ENCODE measurements around the gene CIP2A. TPM values are rescaled to one million over a fixed set of nuclear protein-coding genes. Genes with fewer than 3 reads are reported as not detected.
A peak's percentile ranks its signal among the peaks of the same experiment; 100 is the strongest.

Gene CIP2A
- polyA plus RNA-seq, 1 donor from 2014 or later = 29.3 TPM

DNA sequence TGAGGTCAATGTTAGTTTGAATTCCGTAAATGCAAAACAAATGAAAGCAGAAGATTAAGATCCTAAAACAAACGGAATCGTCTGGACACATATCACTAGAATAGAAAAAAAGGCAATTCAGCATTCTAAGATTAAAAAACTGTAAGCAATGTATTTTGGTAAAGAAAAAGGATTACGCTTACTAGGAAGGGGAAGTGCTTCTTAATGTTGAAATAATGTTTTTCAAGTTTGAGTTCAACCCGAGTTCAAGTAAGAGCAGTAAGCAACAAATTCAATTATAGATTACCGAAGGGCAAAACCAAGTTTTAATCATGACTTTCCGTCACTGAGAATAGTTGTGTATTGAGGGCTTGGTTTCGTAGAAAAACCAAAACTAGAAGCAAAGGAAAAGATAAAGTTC lies 637 bp downstream of the CIP2A start:
- H3K9me2 ChIP-seq (ENCODE audit: insufficient read depth, low read length) = no peaks in the 10 kb centered on the region
- H3K79me2 ChIP-seq (replicated peaks; ENCODE audit: insufficient read depth, low read length) = peaks cover 63% of the 10 kb centered on the region
- H3K4me3 ChIP-seq (ENCODE audit: low read length) = peak overlapping the region; percentile 80
- no peaks in the 10 kb centered on the region for H3K9me3 ChIP-seq (ENCODE audit: low read length)
- no peaks in the 10 kb centered on the region for H3K36me3 ChIP-seq (ENCODE audit: insufficient read depth, low read length)
- no peak overlapping the region for H2AFZ ChIP-seq (ENCODE audit: low read depth, low read length)
- H3F3A ChIP-seq (ENCODE audit: insufficient read depth, low read length, poor library complexity, severe bottlenecking) = no peaks in the 10 kb centered on the region
- TF ChIP-seq POLR2AphosphoS5 (IDR thresholded peaks at IDR 0.05) (no peak), SMC3 (conservative IDR thresholded peaks at IDR 0.05; ENCODE audit: poor library complexity) (no peak)
- TF ChIP-seq, protein P1, sequence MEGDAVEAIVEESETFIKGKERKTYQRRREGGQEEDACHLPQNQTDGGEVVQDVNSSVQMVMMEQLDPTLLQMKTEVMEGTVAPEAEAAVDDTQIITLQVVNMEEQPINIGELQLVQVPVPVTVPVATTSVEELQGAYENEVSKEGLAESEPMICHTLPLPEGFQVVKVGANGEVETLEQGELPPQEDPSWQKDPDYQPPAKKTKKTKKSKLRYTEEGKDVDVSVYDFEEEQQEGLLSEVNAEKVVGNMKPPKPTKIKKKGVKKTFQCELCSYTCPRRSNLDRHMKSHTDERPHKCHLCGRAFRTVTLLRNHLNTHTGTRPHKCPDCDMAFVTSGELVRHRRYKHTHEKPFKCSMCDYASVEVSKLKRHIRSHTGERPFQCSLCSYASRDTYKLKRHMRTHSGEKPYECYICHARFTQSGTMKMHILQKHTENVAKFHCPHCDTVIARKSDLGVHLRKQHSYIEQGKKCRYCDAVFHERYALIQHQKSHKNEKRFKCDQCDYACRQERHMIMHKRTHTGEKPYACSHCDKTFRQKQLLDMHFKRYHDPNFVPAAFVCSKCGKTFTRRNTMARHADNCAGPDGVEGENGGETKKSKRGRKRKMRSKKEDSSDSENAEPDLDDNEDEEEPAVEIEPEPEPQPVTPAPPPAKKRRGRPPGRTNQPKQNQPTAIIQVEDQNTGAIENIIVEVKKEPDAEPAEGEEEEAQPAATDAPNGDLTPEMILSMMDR (IDR thresholded peaks at IDR 0.05; ENCODE audit: poor library complexity, severe bottlenecking) = no peak
- H3K27me3 ChIP-seq (ENCODE audit: insufficient read depth, low read depth, low read length) = no peaks in the 10 kb centered on the region
- peak overlapping the region; percentile 63 for H3K4me2 ChIP-seq (ENCODE audit: low read length)
- H4K20me1 ChIP-seq (ENCODE audit: insufficient read depth) = no peaks in the 10 kb centered on the region
- no peak overlapping the region for H3K27ac ChIP-seq (ENCODE audit: low read length)
- peak overlapping the region; percentile 91 for H3K9ac ChIP-seq (ENCODE audit: low read length)

DNA sequence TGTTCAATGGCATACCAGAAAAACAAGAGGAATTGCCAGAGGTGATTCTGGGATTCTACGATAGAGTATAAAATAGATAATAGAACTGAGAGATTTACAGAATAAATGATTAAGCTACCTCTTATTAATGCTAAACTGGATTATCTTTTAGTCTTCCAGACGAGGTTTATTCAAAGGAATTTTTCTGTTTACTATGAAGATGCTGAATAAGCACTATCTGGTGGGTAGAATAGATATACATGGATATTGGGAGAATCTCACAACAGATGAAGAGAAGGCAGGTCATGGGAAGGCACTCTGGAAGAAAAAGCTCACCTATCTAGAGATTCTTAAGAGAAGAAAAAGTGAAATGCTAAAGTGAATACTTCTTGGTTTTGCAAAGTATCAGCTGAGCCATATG lies 11.2 kb downstream of the CIP2A start:
- H3K79me2 ChIP-seq (replicated peaks; ENCODE audit: insufficient read depth, low read length) = no peaks in the 10 kb centered on the region
- H3K9me2 ChIP-seq (ENCODE audit: insufficient read depth, low read length) = no peaks in the 10 kb centered on the region
- no peaks in the 10 kb centered on the region for H3K36me3 ChIP-seq (ENCODE audit: insufficient read depth, low read length)
- H3K9me3 ChIP-seq (ENCODE audit: low read length) = no peaks in the 10 kb centered on the region
- H4K20me1 ChIP-seq (ENCODE audit: insufficient read depth) = no peaks in the 10 kb centered on the region
- H3F3A ChIP-seq (ENCODE audit: insufficient read depth, low read length, poor library complexity, severe bottlenecking) = no peaks in the 10 kb centered on the region
- no peak overlapping the region for H3K4me2 ChIP-seq (ENCODE audit: low read length)
- TF ChIP-seq TAF1 (IDR thresholded peaks at IDR 0.05; ENCODE audit: low read depth) (no peak), SMC3 (conservative IDR thresholded peaks at IDR 0.05; ENCODE audit: poor library complexity) (no peak), MXI1 (conservative IDR thresholded peaks at IDR 0.05; ENCODE audit: poor library complexity, severe bottlenecking) (no peak), POLR2AphosphoS5 (IDR thresholded peaks at IDR 0.05) (no peak), EZH2 (IDR thresholded peaks at IDR 0.05; ENCODE audit: borderline replicate concordance, insufficient read depth, low read length, poor library complexity, severe bottlenecking) (no peak), RAD21 (conservative IDR thresholded peaks at IDR 0.05) (no peak), EP300 (conservative IDR thresholded peaks at IDR 0.05; ENCODE audit: poor library complexity, severe bottlenecking) (no peak)
- TF ChIP-seq, protein P1 (IDR thresholded peaks at IDR 0.05; ENCODE audit: poor library complexity, severe bottlenecking) = no peak
- TF ChIP-seq, protein P2, sequence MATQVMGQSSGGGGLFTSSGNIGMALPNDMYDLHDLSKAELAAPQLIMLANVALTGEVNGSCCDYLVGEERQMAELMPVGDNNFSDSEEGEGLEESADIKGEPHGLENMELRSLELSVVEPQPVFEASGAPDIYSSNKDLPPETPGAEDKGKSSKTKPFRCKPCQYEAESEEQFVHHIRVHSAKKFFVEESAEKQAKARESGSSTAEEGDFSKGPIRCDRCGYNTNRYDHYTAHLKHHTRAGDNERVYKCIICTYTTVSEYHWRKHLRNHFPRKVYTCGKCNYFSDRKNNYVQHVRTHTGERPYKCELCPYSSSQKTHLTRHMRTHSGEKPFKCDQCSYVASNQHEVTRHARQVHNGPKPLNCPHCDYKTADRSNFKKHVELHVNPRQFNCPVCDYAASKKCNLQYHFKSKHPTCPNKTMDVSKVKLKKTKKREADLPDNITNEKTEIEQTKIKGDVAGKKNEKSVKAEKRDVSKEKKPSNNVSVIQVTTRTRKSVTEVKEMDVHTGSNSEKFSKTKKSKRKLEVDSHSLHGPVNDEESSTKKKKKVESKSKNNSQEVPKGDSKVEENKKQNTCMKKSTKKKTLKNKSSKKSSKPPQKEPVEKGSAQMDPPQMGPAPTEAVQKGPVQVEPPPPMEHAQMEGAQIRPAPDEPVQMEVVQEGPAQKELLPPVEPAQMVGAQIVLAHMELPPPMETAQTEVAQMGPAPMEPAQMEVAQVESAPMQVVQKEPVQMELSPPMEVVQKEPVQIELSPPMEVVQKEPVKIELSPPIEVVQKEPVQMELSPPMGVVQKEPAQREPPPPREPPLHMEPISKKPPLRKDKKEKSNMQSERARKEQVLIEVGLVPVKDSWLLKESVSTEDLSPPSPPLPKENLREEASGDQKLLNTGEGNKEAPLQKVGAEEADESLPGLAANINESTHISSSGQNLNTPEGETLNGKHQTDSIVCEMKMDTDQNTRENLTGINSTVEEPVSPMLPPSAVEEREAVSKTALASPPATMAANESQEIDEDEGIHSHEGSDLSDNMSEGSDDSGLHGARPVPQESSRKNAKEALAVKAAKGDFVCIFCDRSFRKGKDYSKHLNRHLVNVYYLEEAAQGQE (IDR thresholded peaks at IDR 0.05; ENCODE audit: borderline replicate concordance) = no peak
- no peak overlapping the region for H3K9ac ChIP-seq (ENCODE audit: low read length)
- no peak overlapping the region for H2AFZ ChIP-seq (ENCODE audit: low read depth, low read length)
- H3K4me3 ChIP-seq (ENCODE audit: low read length) = no peak overlapping the region
- H3K27ac ChIP-seq (ENCODE audit: low read length) = no peak overlapping the region
- H3K27me3 ChIP-seq (ENCODE audit: insufficient read depth, low read depth, low read length) = no peaks in the 10 kb centered on the region
